Activated CD4-positive, alpha-beta T cell treated with anti-CD3 and anti-CD28 coated beads, Interleukin-2, amount 10 ng/mL, durations not matched to agents 24 days and 14 days (primary cell): Measurements from ENCODE around the gene HEY2. TPM values are rescaled to one million over a fixed set of nuclear protein-coding genes. Genes with fewer than 3 reads are reported as not detected.
"Not testable (repeated sequence)": the region's sequence is repeated elsewhere in the genome, so short reads cannot be mapped to it uniquely, and the experiment has no call there.

Source experiments
- DNase-seq: peaks from one replicate; pipeline ENCODE4 v3.0.0; 2022
- H3K27ac Mint-ChIP-seq: one replicate; pipeline ENCODE4 v1.8.0; 2022; ENCODE audit warnings: mild to moderate bottlenecking, mixed read lengths
- H3K27me3 Mint-ChIP-seq: one replicate; pipeline ENCODE4 v1.8.0; 2022; ENCODE audit warnings: mixed read lengths
- H3K36me3 Mint-ChIP-seq: one replicate; pipeline ENCODE4 v1.8.0; 2022; ENCODE audit warnings: low read depth, mild to moderate bottlenecking, mixed read lengths
- H3K4me1 Mint-ChIP-seq: one replicate; pipeline ENCODE4 v1.8.0; 2021; ENCODE audit warnings: mixed read lengths
- H3K4me3 Mint-ChIP-seq: one replicate; pipeline ENCODE4 v1.8.0; 2022; ENCODE audit warnings: mild to moderate bottlenecking, moderate library complexity, mixed read lengths
- H3K9me3 Mint-ChIP-seq: one replicate; pipeline ENCODE4 v1.8.0; 2021; ENCODE audit warnings: mixed read lengths
- intact Hi-C: fragments of 100-400 bp; cut with micrococcal nuclease; formaldehyde crosslinking; loops from one replicate; pipeline ENCODE4 v1.15.1; 2023
- total RNA-seq: library from RNA; stranded (reverse); gene quantifications from 2 replicates; pipeline ENCODE4 v1.2.3, GENCODE V29; 2022

Gene HEY2
- total RNA-seq, 1 donor from 2014 or later = not detected

- no peak overlapping the region for H3K4me3 Mint-ChIP-seq
- no peak for DNase-seq
- intact Hi-C loops = loop anchor here (5.0 kb wide), 1 partner anchor 614 kb away; the partner anchor contains the start of gene TPD52L1
- H3K36me3 Mint-ChIP-seq = no peaks in the 10 kb centered on the region
- no peaks in the 10 kb centered on the region for H3K9me3 Mint-ChIP-seq
- no peak overlapping the region for H3K27ac Mint-ChIP-seq
- peaks cover 1% of the 10 kb centered on the region for H3K4me1 Mint-ChIP-seq
- peaks cover 45% of the 10 kb centered on the region for H3K27me3 Mint-ChIP-seq
These were observed 17.2 kb downstream of the HEY2 start for GRCh38 chr6:125766641-125767040.

DNA sequence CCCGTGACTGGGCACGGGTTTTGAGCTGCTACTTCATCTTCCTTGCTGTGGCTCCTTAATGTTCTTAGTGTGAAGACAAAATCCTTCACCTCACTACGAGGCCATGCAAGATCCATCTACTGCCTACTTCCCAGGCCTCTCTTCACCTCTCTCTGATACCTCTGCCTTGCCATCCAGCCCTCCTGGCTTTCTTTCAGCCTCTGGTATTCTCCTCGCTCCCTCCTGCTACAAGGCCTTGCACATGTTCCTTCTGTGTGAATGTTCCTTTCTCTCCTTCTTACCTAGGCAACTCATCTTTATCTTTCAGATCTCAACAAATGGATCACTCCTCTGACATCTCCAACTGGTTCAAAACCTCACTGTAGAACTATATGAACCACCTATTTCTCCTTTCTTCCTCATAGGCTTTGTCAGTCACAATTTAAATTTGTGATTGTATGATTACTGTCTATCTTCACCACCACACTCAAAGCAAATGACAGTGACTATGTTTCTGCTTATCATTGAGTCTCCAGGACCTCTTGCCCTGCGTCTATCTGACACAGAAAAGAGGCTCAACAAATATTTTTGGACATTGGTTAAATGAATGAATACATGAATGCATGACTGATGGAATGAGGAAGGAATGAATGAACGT lies 19.8 kb downstream of the HEY2 start:
- DNase-seq = no peak
- no peak overlapping the region for H3K27ac Mint-ChIP-seq
- peaks cover 7% of the 10 kb centered on the region for H3K4me1 Mint-ChIP-seq
- intact Hi-C loops = loop anchor here (1.0 to 5.0 kb wide), 3 partner anchors 458 to 617 kb away; partner anchors contain the start of gene TPD52L1
- H3K27me3 Mint-ChIP-seq = peaks cover 39% of the 10 kb centered on the region
- no peak overlapping the region for H3K4me3 Mint-ChIP-seq
- no peaks in the 10 kb centered on the region for H3K36me3 Mint-ChIP-seq
- no peaks in the 10 kb centered on the region for H3K9me3 Mint-ChIP-seq

DNA sequence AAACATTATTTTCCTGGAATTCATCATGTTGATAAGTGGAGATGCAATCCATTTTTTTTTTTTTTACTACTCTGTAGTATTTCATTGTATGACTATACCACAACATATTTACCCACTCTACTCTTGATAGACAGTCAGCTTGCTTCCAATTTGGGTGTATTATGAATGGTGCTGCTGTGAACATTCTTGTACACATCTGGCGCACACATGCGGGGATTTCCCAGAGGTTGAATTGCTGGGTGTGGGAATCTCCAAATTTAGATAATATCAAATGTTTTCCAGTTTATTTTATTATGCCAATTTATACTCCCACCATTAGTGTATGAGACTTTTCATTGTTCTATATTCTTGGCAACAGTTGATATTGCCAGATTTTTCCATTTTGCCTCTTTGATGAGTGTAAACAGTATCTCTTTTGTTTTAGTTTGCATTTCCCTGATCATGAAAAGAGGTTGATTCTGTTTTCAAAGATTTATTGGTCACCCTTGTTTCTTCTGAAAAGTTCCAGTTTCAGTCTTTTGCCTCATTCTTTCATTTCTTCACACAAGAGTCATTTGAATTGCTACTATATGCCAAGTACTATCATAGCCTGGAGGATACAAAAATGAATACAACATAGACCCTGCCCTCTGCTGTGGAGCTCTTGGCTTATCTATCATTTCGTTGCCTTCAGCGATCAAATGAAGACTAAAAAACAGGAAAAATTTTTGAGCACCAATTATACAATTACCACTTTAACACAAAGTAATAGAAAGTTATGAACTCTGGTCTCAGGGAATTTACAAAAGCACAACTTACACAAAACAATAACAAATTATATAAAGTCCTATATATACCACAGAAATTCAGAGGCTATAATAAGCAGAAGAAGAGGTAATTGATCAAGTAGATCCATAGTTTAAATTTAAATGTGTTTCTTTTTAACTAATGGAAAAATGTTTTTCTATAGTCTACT lies 24.2 kb downstream of the HEY2 start:
- Mint-ChIP-seq H3K27me3 (peaks cover 37% of the 10 kb centered on the region), H3K4me1 (peaks cover 7% of the 10 kb centered on the region), H3K4me3 (no peak overlapping the region), H3K36me3 (no peaks in the 10 kb centered on the region), H3K27ac (no peak overlapping the region), H3K9me3 (no peaks in the 10 kb centered on the region)
- DNase-seq = peak; percentile 49
- intact Hi-C loops = no loop called here

GRCh38 chr6:125776107-125776826 lies 26.8 kb downstream of the HEY2 start:
- H3K36me3 Mint-ChIP-seq, H3K4me1 Mint-ChIP-seq, H3K9me3 Mint-ChIP-seq, H3K27ac Mint-ChIP-seq, H3K4me3 Mint-ChIP-seq, intact Hi-C loops: not testable (repeated sequence)
- peaks cover 32% of the 10 kb centered on the region for H3K27me3 Mint-ChIP-seq
- DNase-seq = peak; percentile 48

DNA sequence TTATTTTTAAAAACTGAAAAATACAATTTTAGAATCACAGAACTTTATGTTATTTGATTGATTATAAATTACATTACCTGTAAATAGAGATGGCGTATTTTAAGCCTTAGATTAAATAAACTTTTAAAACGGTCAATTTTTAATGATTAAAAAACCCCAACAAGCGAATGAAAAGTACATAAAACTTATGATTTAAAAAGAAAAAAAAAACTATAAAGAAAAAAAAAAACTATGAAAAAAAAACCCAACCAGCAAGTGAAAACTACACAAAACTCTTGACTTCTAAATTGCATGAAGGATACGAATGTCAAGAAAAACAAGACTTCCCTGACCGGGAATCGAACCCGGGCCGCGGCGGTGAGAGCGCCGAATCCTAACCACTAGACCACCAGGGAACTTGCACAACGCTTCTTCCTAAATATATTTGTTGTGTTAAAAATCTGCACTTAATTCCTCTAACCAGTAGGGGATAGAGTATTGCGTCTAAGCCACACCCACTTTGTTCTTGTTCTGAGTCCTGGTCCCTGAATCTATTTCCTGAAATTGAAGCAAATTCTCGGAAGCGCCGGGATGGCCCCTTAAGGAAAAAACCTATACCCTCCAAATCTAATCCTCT lies 30.6 kb downstream of the HEY2 start:
- Mint-ChIP-seq H3K9me3 (no peaks in the 10 kb centered on the region), H3K27me3 (peaks cover 25% of the 10 kb centered on the region), H3K36me3 (peaks cover 5% of the 10 kb centered on the region), H3K27ac (no peak overlapping the region), H3K4me1 (peaks cover 10% of the 10 kb centered on the region), H3K4me3 (no peak overlapping the region)
- DNase-seq = peak; percentile 95
- intact Hi-C loops = loop anchor here (1.0 to 2.0 kb wide), 6 partner anchors 10 to 561 kb away; partner anchors contain the start of genes CENPW, HEY2, HINT3 and NCOA7

- Mint-ChIP-seq H3K4me3 (no peak overlapping the region), H3K27me3 (peaks cover 20% of the 10 kb centered on the region), H3K36me3 (peaks cover 7% of the 10 kb centered on the region), H3K27ac (no peak overlapping the region), H3K9me3 (no peaks in the 10 kb centered on the region), H3K4me1 (peaks cover 10% of the 10 kb centered on the region)
- intact Hi-C loops = loop anchor here (1.0 to 2.0 kb wide), 8 partner anchors 10 to 560 kb away; partner anchors contain the start of genes CENPW, HEY2, HINT3 and NCOA7
- DNase-seq = peak; percentile 87
These were observed 31.3 kb downstream of the HEY2 start for GRCh38 chr6:125780540-125781313.

- no peak overlapping the region for H3K27ac Mint-ChIP-seq
These were observed 32.0 kb downstream of the HEY2 start for GRCh38 chr6:125781314-125781868.

DNA sequence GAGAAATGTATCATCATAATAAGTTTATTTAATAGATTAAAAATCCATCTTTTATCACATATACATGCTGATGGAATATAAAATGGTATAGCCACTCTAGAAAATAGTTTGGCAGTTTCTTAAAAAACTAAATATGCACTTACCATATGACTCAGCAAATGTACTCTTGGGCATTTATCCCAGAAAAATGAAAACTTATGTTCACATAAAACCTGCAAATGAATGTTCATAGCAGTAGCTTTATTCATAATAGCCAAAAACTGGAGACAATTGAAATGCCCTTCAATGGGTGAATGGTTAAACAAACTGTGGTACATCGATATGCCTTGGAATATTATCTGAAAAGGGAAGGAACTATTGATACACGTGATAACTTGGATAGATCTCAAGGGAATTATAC lies 34.9 kb downstream of the HEY2 start:
- intact Hi-C loops = no loop called here
- DNase-seq = no peak
- peaks cover 19% of the 10 kb centered on the region for H3K36me3 Mint-ChIP-seq
- no peak overlapping the region for H3K27ac Mint-ChIP-seq
- no peaks in the 10 kb centered on the region for H3K9me3 Mint-ChIP-seq
- no peak overlapping the region for H3K4me3 Mint-ChIP-seq
- H3K4me1 Mint-ChIP-seq = peaks cover 18% of the 10 kb centered on the region
- no peaks in the 10 kb centered on the region for H3K27me3 Mint-ChIP-seq

More at GRCh38 chr6:125781314-125781868, 32.0 kb downstream of the HEY2 start:
- H3K4me3 Mint-ChIP-seq = no peak overlapping the region
- H3K4me1 Mint-ChIP-seq = peaks cover 12% of the 10 kb centered on the region
- H3K27me3 Mint-ChIP-seq = peaks cover 17% of the 10 kb centered on the region
- no peaks in the 10 kb centered on the region for H3K9me3 Mint-ChIP-seq
- H3K36me3 Mint-ChIP-seq = peaks cover 13% of the 10 kb centered on the region
- intact Hi-C loops = loop anchor here (1.0 to 2.0 kb wide), 4 partner anchors 26 to 559 kb away; partner anchors contain the start of genes CENPW and HEY2
- DNase-seq = peak; percentile 53

DNA sequence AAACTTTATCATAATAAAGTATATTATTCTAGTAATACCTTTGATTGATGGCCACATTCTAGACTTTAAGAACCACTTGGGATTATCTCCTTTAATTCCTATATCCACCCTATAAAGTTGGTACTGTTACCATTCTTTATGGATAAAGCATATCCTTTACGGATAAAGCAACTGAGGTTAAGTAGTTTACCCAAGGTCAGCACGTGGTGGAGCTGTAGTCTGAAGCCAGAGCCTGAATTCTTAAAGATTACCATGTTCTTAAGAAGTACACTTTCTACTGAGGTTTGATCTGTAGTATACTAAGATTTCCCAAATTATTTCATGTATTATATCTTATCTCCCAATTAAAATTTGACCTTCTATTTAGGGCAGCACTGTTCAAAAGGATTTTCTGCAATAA lies 38.4 kb downstream of the HEY2 start:
- H3K4me1 Mint-ChIP-seq = peaks cover 33% of the 10 kb centered on the region
- H3K27ac Mint-ChIP-seq = no peak overlapping the region
- no peaks in the 10 kb centered on the region for H3K27me3 Mint-ChIP-seq
- no peaks in the 10 kb centered on the region for H3K9me3 Mint-ChIP-seq
- H3K36me3 Mint-ChIP-seq = peaks cover 18% of the 10 kb centered on the region
- H3K4me3 Mint-ChIP-seq = no peak overlapping the region
- peak; percentile 58 for DNase-seq
- intact Hi-C loops = no loop called here

DNA sequence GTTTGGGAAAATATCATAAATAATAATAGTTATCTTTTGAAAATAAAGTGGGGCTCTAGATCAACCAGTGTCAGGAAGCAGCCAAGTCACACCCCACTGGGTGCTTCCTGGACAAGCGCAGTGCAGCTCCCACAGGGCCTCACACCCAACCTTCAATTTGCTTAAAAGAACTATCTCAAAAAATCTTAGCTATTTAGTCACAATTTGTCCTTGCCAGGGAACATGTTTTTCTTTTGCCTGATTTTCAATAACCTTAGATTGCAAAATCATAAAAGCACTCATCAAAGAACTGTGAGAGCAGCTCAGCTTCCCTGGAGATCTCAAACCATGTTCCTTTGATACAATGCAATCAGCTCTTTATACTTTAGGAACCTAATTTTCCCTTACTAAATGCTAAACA lies 39.7 kb downstream of the HEY2 start:
- Mint-ChIP-seq H3K36me3 (peaks cover 18% of the 10 kb centered on the region), H3K4me3 (peak overlapping the region; percentile 94), H3K27me3 (no peaks in the 10 kb centered on the region), H3K27ac (peak overlapping the region; percentile 99), H3K4me1 (peaks cover 43% of the 10 kb centered on the region), H3K9me3 (no peaks in the 10 kb centered on the region)
- peak; percentile 65 for DNase-seq
- intact Hi-C loops = no loop called here

DNA sequence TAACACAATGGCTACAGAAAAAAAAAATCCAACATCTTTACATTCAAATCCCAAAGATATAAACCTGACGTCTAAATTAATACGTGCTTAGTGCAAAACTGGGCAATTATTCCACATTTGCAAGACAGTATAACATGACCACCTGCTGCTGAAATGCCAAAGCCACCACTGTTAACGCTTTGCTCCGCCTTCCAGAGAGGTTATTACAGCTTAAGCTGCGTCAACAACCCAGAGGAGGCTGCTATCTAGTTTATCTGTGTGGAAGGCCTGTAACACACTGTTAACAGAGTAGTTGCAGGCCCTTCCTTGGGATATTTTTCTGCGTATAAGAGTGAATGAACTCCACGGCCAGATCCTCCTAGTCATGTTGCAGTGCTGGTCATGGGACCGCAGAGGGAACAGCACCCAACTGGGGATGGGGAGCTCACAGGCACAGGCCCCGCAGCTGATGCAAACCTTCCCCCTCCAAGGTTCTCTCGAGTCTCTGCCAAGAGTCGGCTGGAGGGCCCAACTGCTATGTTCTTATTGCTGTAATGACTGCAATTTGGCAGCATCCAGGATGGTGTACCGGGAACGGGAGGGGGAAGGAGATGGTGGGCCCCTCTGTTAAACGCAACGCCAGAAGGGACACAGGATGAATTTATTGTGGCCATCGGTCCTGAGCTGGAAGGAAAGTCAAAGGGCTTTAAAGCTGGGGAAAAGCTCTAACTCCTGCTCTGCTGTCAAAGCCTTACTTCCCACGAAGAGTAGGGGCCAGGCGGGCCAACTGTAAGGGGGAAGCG lies 40.3 kb downstream of the HEY2 start:
- Mint-ChIP-seq H3K4me1 (peaks cover 44% of the 10 kb centered on the region), H3K27ac (peak overlapping the region; percentile 99), H3K27me3 (no peaks in the 10 kb centered on the region), H3K4me3 (peak overlapping the region; percentile 94), H3K36me3 (peaks cover 16% of the 10 kb centered on the region), H3K9me3 (no peaks in the 10 kb centered on the region)
- DNase-seq = peak; percentile 84
- intact Hi-C loops = loop anchor here (1.0 to 10.0 kb wide), 4 partner anchors 9 to 1725 kb away; partner anchors contain the start of genes CENPW and MTCL3
